Endothelial cell of umbilical vein (primary cell): ENCODE data around the gene FOXP1. TPM values are rescaled to one million over a fixed set of nuclear protein-coding genes. Genes with fewer than 3 reads are reported as not detected.

ENCODE experiments used
- BruUV-seq: library from RNA; stranded (reverse); fragments of 400-500 nt; replicated peaks from 2 replicates; lab custom pipeline; 2021; lab: Mats Ljungman, UMichigan
- CTCF ChIA-PET: fragments of 300-600, 350-600 bp; sonication (Branson Sonifier 250); formaldehyde crosslinking; loops from one replicate; lab custom pipeline; 2021; ENCODE audit warnings: antibody characterized with exemption, inconsistent platforms; lab: Charles Lee
- POLR2A ChIA-PET: fragments of 300-600, 350-600 bp; sonication (Branson Sonifier 250); formaldehyde crosslinking; loops from one replicate; lab custom pipeline; 2021; ENCODE audit warnings: antibody characterized with exemption, inconsistent platforms; lab: Charles Lee
- DNase-seq: peaks from one replicate; pipeline ENCODE4 v3.0.0-alpha.2; 2011; ENCODE audit warnings: low read depth, low spot score
- FAIRE-seq: peaks from 2 replicates; lab custom pipeline; 2011; peaks lifted over from hg19 to GRCh38; lab: Jason Lieb, UNC
- H2AFZ ChIP-seq: 2 replicates; pipeline ENCODE4 v1.6.0; 2012; ENCODE audit warnings: low read depth, low read length, control low read depth, inconsistent platforms
- H3K27ac ChIP-seq: 2 replicates; pipeline ENCODE4 v1.5.1; 2011; ENCODE audit warnings: low read depth, mild to moderate bottlenecking, control low read depth, low read length, moderate library complexity; ENCODE audit not compliant: insufficient read depth
- H3K27me3 ChIP-seq, 2 experiments: 2 replicates each; pipeline versions ENCODE4 v1.6.0 to v1.6.1; 2011; ENCODE audit warnings: low read length in 2 of 2, mixed read lengths in 1 of 2; ENCODE audit not compliant: control insufficient read depth in 2 of 2, insufficient read depth in 2 of 2
- H3K36me3 ChIP-seq, 2 experiments: 2 replicates in 1 of 2; 3 replicates in 1 of 2; pipeline ENCODE4 v1.5.1; 2011; ENCODE audit warnings: low read length in 2 of 2, mild to moderate bottlenecking in 1 of 2, moderate library complexity in 1 of 2; ENCODE audit not compliant: control insufficient read depth in 2 of 2, insufficient read depth in 2 of 2; ENCODE audit errors: extremely low read depth in 1 of 2
- H3K4me1 ChIP-seq: 3 replicates; pipeline ENCODE4 v1.5.1; 2011; ENCODE audit warnings: mild to moderate bottlenecking, low read length; ENCODE audit not compliant: control insufficient read depth, insufficient read depth; ENCODE audit errors: extremely low read depth
- H3K4me2 ChIP-seq: 2 replicates; pipeline ENCODE4 v1.6.1; 2011; ENCODE audit warnings: low read length, control low read depth, mixed read lengths; ENCODE audit not compliant: insufficient read depth
- H3K4me3 ChIP-seq, 3 experiments: fragments of 200-600 bp in 1 of 3; sonication (generic), shearing (Covaris generic) in 1 of 3; replicated peaks in 1 of 3; 2 replicates each; pipeline ENCODE4 v1.5.1; 2011 to 2016; ENCODE audit warnings: control low read depth in 3 of 3, low read length in 3 of 3, mild to moderate bottlenecking in 2 of 3, inconsistent platforms in 1 of 3, low read depth in 1 of 3, moderate library complexity in 1 of 3; ENCODE audit not compliant: insufficient read depth in 1 of 3
- H3K79me2 ChIP-seq: 2 replicates; pipeline ENCODE4 v1.6.0; 2012; ENCODE audit warnings: low read length, inconsistent platforms; ENCODE audit not compliant: control insufficient read depth, insufficient read depth
- H3K9ac ChIP-seq: replicated peaks from 2 replicates; pipeline ENCODE3; 2011; ENCODE audit warnings: low read length, control low read depth; ENCODE audit not compliant: insufficient read depth; ENCODE audit errors: extremely low read depth
- H3K9me1 ChIP-seq: replicated peaks from 3 replicates; pipeline ENCODE4 v1.6.0; 2011; ENCODE audit warnings: mild to moderate bottlenecking, low read length; ENCODE audit not compliant: control insufficient read depth, insufficient read depth; ENCODE audit errors: extremely low read depth
- H3K9me3 ChIP-seq: replicated peaks from 2 replicates; pipeline ENCODE4 v1.5.1; 2012; ENCODE audit warnings: low read length, inconsistent platforms; ENCODE audit not compliant: control insufficient read depth, insufficient read depth
- H4K20me1 ChIP-seq: replicated peaks from 2 replicates; pipeline ENCODE3; 2011; ENCODE audit warnings: mild to moderate bottlenecking, low read length; ENCODE audit not compliant: control insufficient read depth, insufficient read depth; ENCODE audit errors: extremely low read depth
- CTCF ChIP-seq, 2 donors: IDR thresholded peaks; 1 replicate in 1 of 2; 2 replicates in 1 of 2; pipeline ENCODE4 v1.5.1; 2011; ENCODE audit warnings: low read length in 2 of 2, mild to moderate bottlenecking in 2 of 2, moderate library complexity in 2 of 2, control low read depth in 1 of 2, inconsistent platforms in 1 of 2, low read depth in 1 of 2; ENCODE audit not compliant: insufficient read depth in 1 of 2; ENCODE audit errors: extremely low read depth in 1 of 2
- EZH2 ChIP-seq: IDR thresholded peaks from 2 replicates; pipeline ENCODE4 v1.6.1; 2012; ENCODE audit warnings: borderline replicate concordance, low read depth, mild to moderate bottlenecking, moderate library complexity, low read length, inconsistent platforms; ENCODE audit not compliant: severe bottlenecking
- FOS ChIP-seq: IDR thresholded peaks from 2 replicates; pipeline ENCODE4 v1.6.1; 2011; ENCODE audit warnings: mild to moderate bottlenecking, low read length, moderate library complexity, borderline replicate concordance; ENCODE audit not compliant: insufficient read depth
- GATA2 ChIP-seq: IDR thresholded peaks from 2 replicates; pipeline ENCODE4 v1.7.0; 2011; ENCODE audit warnings: low read depth, mild to moderate bottlenecking, moderate library complexity, mixed read lengths, low read length; ENCODE audit not compliant: insufficient read length, insufficient read depth
- JUN ChIP-seq: IDR thresholded peaks from 2 replicates; pipeline ENCODE4 v1.6.1; 2011; ENCODE audit warnings: borderline replicate concordance, low read depth; ENCODE audit not compliant: insufficient read length, insufficient read depth
- MYC ChIP-seq: IDR thresholded peaks from one replicate; pipeline ENCODE4 v1.6.1; 2011; ENCODE audit warnings: mild to moderate bottlenecking, low read depth, low read length
- POLR2A ChIP-seq: IDR thresholded peaks from 2 replicates; pipeline ENCODE4 v1.6.1; 2012; ENCODE audit warnings: low read depth, mild to moderate bottlenecking, control low read depth, low read length
- POLR2AphosphoS5 ChIP-seq: IDR thresholded peaks from 2 replicates; pipeline ENCODE4 v1.6.1; 2012; ENCODE audit warnings: low read depth, mild to moderate bottlenecking, control low read depth, low read length, moderate library complexity; ENCODE audit not compliant: insufficient read depth
- dilution Hi-C: fragments of 300-500 bp; cut with MboI; formaldehyde crosslinking; loops from one replicate; pipeline ENCODE4 v1.15.0; 2019; ENCODE audit warnings: low sequenced_read_pairs; ENCODE audit not compliant: extremely low pct_ligation_motif_present
- intact Hi-C: fragments of 100-400 bp; cut with micrococcal nuclease; formaldehyde crosslinking; loops from one replicate; pipeline ENCODE4 v1.10.0; 2022
- polyA plus RNA-seq, 4 experiments: library from polyadenylated mRNA; depleted of rRNA in 3 of 4; stranded (reverse) in 3 of 4; unstranded in 1 of 4; fragments of >200 nt; gene quantifications; 2 replicates each; pipeline versions ENCODE4 v1.2.1 to v1.2.3, GENCODE V29; 2011 to 2012; ENCODE audit warnings: missing spikeins in 1 of 4
- total RNA-seq: library from RNA; stranded (reverse); gene quantifications from 2 replicates; pipeline ENCODE4 v1.2.3, GENCODE V29; 2021
- TF ChIP-seq, protein P1 (sequence below): IDR thresholded peaks from 2 replicates; pipeline ENCODE4 v1.6.1; 2011; ENCODE audit not compliant: insufficient read depth, insufficient read length

Gene FOXP1
- total and polyA plus RNA-seq, 2 donors (not counting 3 experiments of a cell fraction or from before 2014, with no cell fraction given): 41.0 to 107 TPM

- peaks cover 24% of the 10 kb centered on the region for H3K4me1 ChIP-seq
- H3K27me3 ChIP-seq: no peaks in the 10 kb centered on the region
- DNase-seq: peak; percentile 22
- H4K20me1 ChIP-seq: no peaks in the 10 kb centered on the region
- TF ChIP-seq CTCF (IDR thresholded peaks at IDR 0.05; ENCODE audit: extremely low read depth in 1 of 2, insufficient read depth in 1 of 2, low read depth in 1 of 2, low read length in 2 of 2) (no peak), POLR2A (no peak), GATA2 (no peak), FOS (no peak), POLR2AphosphoS5 (no peak), JUN (no peak), MYC (no peak), EZH2 (no peak)
- TF ChIP-seq, protein P1, sequence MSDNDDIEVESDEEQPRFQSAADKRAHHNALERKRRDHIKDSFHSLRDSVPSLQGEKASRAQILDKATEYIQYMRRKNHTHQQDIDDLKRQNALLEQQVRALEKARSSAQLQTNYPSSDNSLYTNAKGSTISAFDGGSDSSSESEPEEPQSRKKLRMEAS: no peak
- H3K27ac ChIP-seq: no peak overlapping the region
- no peak overlapping the region for H2AFZ ChIP-seq
- POLR2A ChIA-PET: no interaction called here
- intact Hi-C loops (loop anchor here (2.0 to 10.0 kb wide), 2 partner anchors 31 to 263 kb away; no protein-coding TSS in a partner anchor), dilution Hi-C loops (no loop called here)
- H3K9ac ChIP-seq: no peak overlapping the region
- no peak overlapping the region for H3K4me3 ChIP-seq
- H3K79me2 ChIP-seq: peaks cover 19% of the 10 kb centered on the region
- no peak for FAIRE-seq
- CTCF ChIA-PET: interaction anchor here (0.7 to 2.1 kb wide), 4 partner anchors 10 to 31 kb away, joined by 3 to 7 read pairs (median 4); no protein-coding TSS in a partner anchor
- no TSS peak for BruUV-seq
- no peaks in the 10 kb centered on the region for H3K9me1 ChIP-seq
- no peaks in the 10 kb centered on the region for H3K9me3 ChIP-seq
- H3K4me2 ChIP-seq: no peak overlapping the region
- no peaks in the 10 kb centered on the region for H3K36me3 ChIP-seq
Measured at GRCh38 chr3:71131375-71132314, 451.9 kb downstream of the FOXP1 start.
